ENCODE results near the gene WWC2.

DNA sequence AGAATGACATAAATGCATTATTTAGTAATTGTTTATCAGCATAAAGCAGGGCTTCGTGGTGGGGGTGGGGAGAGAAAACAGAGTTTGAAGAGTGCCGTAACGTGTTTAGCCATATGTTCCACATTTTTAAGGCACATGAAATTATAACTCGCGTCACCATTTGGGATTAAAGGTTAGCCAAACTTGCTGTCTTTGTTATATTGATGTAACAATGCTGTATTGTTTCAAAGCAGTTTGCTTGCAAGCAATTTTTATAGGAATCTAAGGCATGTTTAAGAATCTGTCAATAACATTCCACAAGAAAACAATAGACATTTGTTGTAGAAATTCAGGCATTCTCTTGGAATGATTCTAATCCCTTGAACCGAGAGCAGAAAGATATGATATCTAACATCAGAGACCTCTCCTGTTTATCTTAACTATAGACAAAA, 142.7 kb downstream of the WWC2 start:
- TF ChIP-seq TAF1 (IDR thresholded peaks at IDR 0.05; ENCODE audit: low read depth): no peak
- TF ChIP-seq CREB1 (IDR thresholded peaks at IDR 0.05; ENCODE audit: low read depth): no peak
- TF ChIP-seq EP300 (IDR thresholded peaks at IDR 0.05; ENCODE audit: borderline replicate concordance): no peak
- TF ChIP-seq RAD21 (IDR thresholded peaks at IDR 0.05; ENCODE audit: low read depth): no peak
- no peak for TF ChIP-seq TCF12 (IDR thresholded peaks at IDR 0.05; ENCODE audit: low read depth)
- TF ChIP-seq, protein P1, sequence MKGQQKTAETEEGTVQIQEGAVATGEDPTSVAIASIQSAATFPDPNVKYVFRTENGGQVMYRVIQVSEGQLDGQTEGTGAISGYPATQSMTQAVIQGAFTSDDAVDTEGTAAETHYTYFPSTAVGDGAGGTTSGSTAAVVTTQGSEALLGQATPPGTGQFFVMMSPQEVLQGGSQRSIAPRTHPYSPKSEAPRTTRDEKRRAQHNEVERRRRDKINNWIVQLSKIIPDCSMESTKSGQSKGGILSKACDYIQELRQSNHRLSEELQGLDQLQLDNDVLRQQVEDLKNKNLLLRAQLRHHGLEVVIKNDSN (IDR thresholded peaks at IDR 0.05): no peak
- TF ChIP-seq, protein P2, sequence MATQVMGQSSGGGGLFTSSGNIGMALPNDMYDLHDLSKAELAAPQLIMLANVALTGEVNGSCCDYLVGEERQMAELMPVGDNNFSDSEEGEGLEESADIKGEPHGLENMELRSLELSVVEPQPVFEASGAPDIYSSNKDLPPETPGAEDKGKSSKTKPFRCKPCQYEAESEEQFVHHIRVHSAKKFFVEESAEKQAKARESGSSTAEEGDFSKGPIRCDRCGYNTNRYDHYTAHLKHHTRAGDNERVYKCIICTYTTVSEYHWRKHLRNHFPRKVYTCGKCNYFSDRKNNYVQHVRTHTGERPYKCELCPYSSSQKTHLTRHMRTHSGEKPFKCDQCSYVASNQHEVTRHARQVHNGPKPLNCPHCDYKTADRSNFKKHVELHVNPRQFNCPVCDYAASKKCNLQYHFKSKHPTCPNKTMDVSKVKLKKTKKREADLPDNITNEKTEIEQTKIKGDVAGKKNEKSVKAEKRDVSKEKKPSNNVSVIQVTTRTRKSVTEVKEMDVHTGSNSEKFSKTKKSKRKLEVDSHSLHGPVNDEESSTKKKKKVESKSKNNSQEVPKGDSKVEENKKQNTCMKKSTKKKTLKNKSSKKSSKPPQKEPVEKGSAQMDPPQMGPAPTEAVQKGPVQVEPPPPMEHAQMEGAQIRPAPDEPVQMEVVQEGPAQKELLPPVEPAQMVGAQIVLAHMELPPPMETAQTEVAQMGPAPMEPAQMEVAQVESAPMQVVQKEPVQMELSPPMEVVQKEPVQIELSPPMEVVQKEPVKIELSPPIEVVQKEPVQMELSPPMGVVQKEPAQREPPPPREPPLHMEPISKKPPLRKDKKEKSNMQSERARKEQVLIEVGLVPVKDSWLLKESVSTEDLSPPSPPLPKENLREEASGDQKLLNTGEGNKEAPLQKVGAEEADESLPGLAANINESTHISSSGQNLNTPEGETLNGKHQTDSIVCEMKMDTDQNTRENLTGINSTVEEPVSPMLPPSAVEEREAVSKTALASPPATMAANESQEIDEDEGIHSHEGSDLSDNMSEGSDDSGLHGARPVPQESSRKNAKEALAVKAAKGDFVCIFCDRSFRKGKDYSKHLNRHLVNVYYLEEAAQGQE (IDR thresholded peaks at IDR 0.05; ENCODE audit: low read depth): no peak
- TF ChIP-seq YY1 (IDR thresholded peaks at IDR 0.05; ENCODE audit: low read depth): no peak
- TF ChIP-seq FOXM1 (IDR thresholded peaks at IDR 0.05; ENCODE audit: borderline replicate concordance, low read depth): no peak
- TF ChIP-seq EGR1 (IDR thresholded peaks at IDR 0.05): no peak
- TF ChIP-seq TEAD4 (IDR thresholded peaks at IDR 0.05): no peak

All from Ishikawa (cell line).